Lower lobe of right lung (tissue), 2 donors: ENCODE results near the gene SLIT1. TPM values are rescaled to one million over a fixed set of nuclear protein-coding genes. Genes with fewer than 3 reads are reported as not detected.

Experiments
- ATAC-seq, 2 donors: fragments of 200-7000 bp; cut with Tn5 transposase; one replicate each; pipeline ENCODE4 v1.9.1; 2020 to 2022; ENCODE audit warnings: mild to moderate bottlenecking in 2 of 2, moderate library complexity in 2 of 2
- DNase-seq: peaks from one replicate; pipeline ENCODE4 v3.0.0-alpha.2; 2020
- H3K27ac ChIP-seq: fragments of 200-600 bp; one replicate; pipeline ENCODE4 v1.8.0; 2022
- H3K27me3 ChIP-seq: fragments of 200-600 bp; one replicate; pipeline ENCODE4 v1.8.0; 2022; ENCODE audit warnings: low read depth
- H3K36me3 ChIP-seq: fragments of 200-600 bp; one replicate; pipeline ENCODE4 v1.8.0; 2022; ENCODE audit warnings: mild to moderate bottlenecking
- H3K4me1 ChIP-seq: fragments of 200-600 bp; one replicate; pipeline ENCODE4 v1.8.0; 2022
- H3K4me3 ChIP-seq: fragments of 200-600 bp; one replicate; pipeline ENCODE4 v1.8.0; 2022; ENCODE audit warnings: mild to moderate bottlenecking
- H3K9me3 ChIP-seq: fragments of 200-600 bp; one replicate; pipeline ENCODE4 v1.8.0; 2022
- CTCF ChIP-seq: fragments of 200-600 bp; IDR thresholded peaks from one replicate; pipeline ENCODE4 v1.8.0; 2022; ENCODE audit warnings: antibody characterized with exemption, mild to moderate bottlenecking
- intact Hi-C: fragments of 100-400 bp; cut with DNase I; formaldehyde crosslinking; loops from one replicate; pipeline ENCODE4 v1.11.0; 2022
- total RNA-seq: library from RNA; stranded (reverse); fragmentation: NEBNext Ultra II Directional; extraction: Animal tissue kit (Norgen Biotek cat#: 25700); gene quantifications from one replicate; pipeline ENCODE4 v1.2.1, GENCODE V29; 2021
- donor health status: DM: no; HTN: yes; CAD: no; lungs with severe emphysema.

Gene SLIT1
- total RNA-seq, 1 donor from 2014 or later, result 0.41 TPM

- H3K36me3 ChIP-seq, result no peaks in the 10 kb centered on the region
- H3K4me1 ChIP-seq, result no peaks in the 10 kb centered on the region
- no peak overlapping the region for H3K27ac ChIP-seq
- no peak for TF ChIP-seq CTCF
- intact Hi-C loops, result no loop called here
- no peaks in the 10 kb centered on the region for H3K9me3 ChIP-seq
- H3K4me3 ChIP-seq, result no peak overlapping the region
- no peak for ATAC-seq
- peaks cover 7% of the 10 kb centered on the region for H3K27me3 ChIP-seq
- no peak for DNase-seq
Measured at GRCh38 chr10:97139651-97140048, 46.1 kb downstream of the SLIT1 start.

GRCh38 chr10:97138846-97139245 is 46.9 kb downstream of the SLIT1 start:
- Histone ChIP-seq H3K9me3 (no peaks in the 10 kb centered on the region), H3K4me1 (no peaks in the 10 kb centered on the region), H3K27me3 (peaks cover 7% of the 10 kb centered on the region), H3K4me3 (no peak overlapping the region), H3K27ac (no peak overlapping the region), H3K36me3 (no peaks in the 10 kb centered on the region)
- intact Hi-C loops, result no loop called here
- no peak for TF ChIP-seq CTCF
- ATAC-seq, result no peak
- DNase-seq, result no peak

GRCh38 chr10:97138174-97138573 is 47.6 kb downstream of the SLIT1 start:
- H3K36me3 ChIP-seq, result no peaks in the 10 kb centered on the region
- H3K27ac ChIP-seq, result no peak overlapping the region
- DNase-seq (no peak), ATAC-seq (no peak)
- H3K27me3 ChIP-seq, result peaks cover 7% of the 10 kb centered on the region
- intact Hi-C loops, result no loop called here
- no peak for TF ChIP-seq CTCF
- H3K9me3 ChIP-seq, result no peaks in the 10 kb centered on the region
- no peak overlapping the region for H3K4me3 ChIP-seq
- H3K4me1 ChIP-seq, result no peaks in the 10 kb centered on the region

DNA sequence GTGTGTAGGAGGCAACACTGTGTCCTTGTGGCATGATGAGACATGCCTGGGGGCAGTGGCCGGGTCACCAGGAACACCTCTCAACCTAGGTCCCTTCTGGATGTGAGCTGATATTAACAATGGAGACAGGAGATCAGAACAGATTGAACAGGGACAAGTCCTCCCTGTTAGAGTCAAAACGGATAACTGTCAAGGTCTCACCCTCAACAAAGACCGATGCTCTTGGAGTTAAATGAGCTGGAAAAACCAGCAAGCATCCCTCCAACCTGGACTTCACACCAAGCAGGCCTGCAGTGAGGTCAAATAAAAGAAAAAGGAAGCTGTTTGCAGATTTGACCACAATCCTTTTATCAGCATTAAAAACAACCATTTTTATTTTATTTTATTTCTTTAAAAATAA is 49.0 kb downstream of the SLIT1 start:
- no peak overlapping the region for H3K27ac ChIP-seq
- intact Hi-C loops, result no loop called here
- no peaks in the 10 kb centered on the region for H3K9me3 ChIP-seq
- TF ChIP-seq CTCF, result no peak
- no peak overlapping the region for H3K4me3 ChIP-seq
- no peak for DNase-seq
- no peak for ATAC-seq
- H3K4me1 ChIP-seq, result no peaks in the 10 kb centered on the region
- H3K27me3 ChIP-seq, result peaks cover 7% of the 10 kb centered on the region
- H3K36me3 ChIP-seq, result no peaks in the 10 kb centered on the region

GRCh38 chr10:97135464-97135863 is 50.3 kb downstream of the SLIT1 start:
- Histone ChIP-seq H3K4me3 (no peak overlapping the region), H3K4me1 (no peaks in the 10 kb centered on the region), H3K27me3 (peaks cover 7% of the 10 kb centered on the region), H3K36me3 (no peaks in the 10 kb centered on the region), H3K27ac (no peak overlapping the region), H3K9me3 (no peaks in the 10 kb centered on the region)
- ATAC-seq, result no peak
- DNase-seq, result no peak
- intact Hi-C loops, result no loop called here
- no peak for TF ChIP-seq CTCF

- TF ChIP-seq CTCF, result no peak
- Histone ChIP-seq H3K4me1 (no peaks in the 10 kb centered on the region), H3K36me3 (no peaks in the 10 kb centered on the region), H3K9me3 (no peaks in the 10 kb centered on the region), H3K4me3 (no peak overlapping the region), H3K27me3 (peaks cover 7% of the 10 kb centered on the region), H3K27ac (no peak overlapping the region)
- intact Hi-C loops, result no loop called here
- DNase-seq (no peak), ATAC-seq (no peak)
Measured at GRCh38 chr10:97134983-97135382, 50.8 kb downstream of the SLIT1 start.
